CD4-positive, CD25-positive, alpha-beta regulatory T cell (primary cell): ENCODE measurements around the gene ARHGAP36. TPM values are rescaled to one million over a fixed set of nuclear protein-coding genes. Genes with fewer than 3 reads are reported as not detected.

Source experiments
- polyA plus RNA-seq, 4 donors: library from polyadenylated mRNA; unstranded; fragments of 300-500 nt; fragmentation: Illumina TruSeq; gene quantifications; one replicate each; pipeline ENCODE4 v1.2.3, GENCODE V29; 2021
- total RNA-seq: library from RNA; stranded (reverse); gene quantifications from one replicate; pipeline ENCODE4 v1.2.3, GENCODE V29; 2022

ARHGAP36 gene
- total and polyA plus RNA-seq, 5 donors from 2014 or later: not detected

Other genes with a start within 250 kb of the ARHGAP36 start
- gene ENOX2, start 155.1 kb upstream of the ARHGAP36 start, total RNA-seq: 10.6 TPM
- gene ENOX2, start 155.1 kb upstream of the ARHGAP36 start, polyA plus RNA-seq: 10 to 100 TPM; 18.9 to 23.3 (median 20.5) TPM
- gene IGSF1, start 231.0 kb downstream of the ARHGAP36 start, total RNA-seq: not detected
- not detected for gene IGSF1, start 231.0 kb downstream of the ARHGAP36 start, polyA plus RNA-seq